Hepatocyte (in vitro differentiated cells): Measurements from ENCODE around the gene APOBEC3F.

Source experiments
- EZH2 ChIP-seq: fragments of 200-600 bp; sonication (generic); IDR thresholded peaks from 2 replicates; pipeline ENCODE4 v1.6.1; 2016; ENCODE audit warnings: antibody characterized with exemption, mild to moderate bottlenecking, borderline replicate concordance
- TF ChIP-seq, protein P1 (sequence below): fragments of 200-600 bp; sonication (generic); IDR thresholded peaks from 2 replicates; pipeline ENCODE4 v1.5.1; 2016; ENCODE audit warnings: antibody characterized with exemption, mild to moderate bottlenecking; ENCODE audit not compliant: poor library complexity

DNA sequence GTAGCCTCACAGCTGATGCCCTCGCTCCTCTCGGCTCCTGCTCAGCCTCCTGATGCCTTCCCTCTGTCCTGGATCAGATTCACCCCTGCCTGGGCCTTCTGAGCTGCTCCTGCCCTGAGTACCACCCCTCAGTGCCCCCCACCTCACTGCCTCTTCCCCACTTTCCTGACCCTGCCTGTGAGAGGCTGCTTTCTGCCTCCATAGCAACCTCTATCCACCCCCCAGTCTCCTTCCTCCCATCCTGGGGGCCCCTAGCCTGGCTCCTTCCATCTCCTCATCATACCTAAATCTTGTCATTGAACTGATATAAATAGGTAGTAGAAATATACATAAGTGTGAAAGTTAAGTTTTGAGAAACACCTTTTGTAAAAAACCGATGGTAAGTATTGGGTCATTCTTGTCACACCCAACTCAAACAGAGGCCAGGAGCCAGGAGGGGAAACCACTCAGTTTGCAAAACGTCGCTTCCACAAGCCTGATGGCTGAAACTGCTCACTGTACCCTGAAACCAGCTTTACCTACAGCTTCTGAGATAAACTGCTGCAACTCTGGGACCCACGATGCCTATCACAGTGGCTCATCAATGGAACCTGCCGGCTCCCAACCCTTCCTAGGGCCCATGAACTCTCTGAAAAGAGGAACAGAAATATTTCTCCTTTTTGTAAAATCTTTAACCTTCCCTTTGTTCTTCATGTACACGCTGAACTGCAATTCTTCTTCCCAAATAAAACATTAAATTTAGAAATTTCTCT, 51.6 kb downstream of the APOBEC3F start:
- TF ChIP-seq, protein P1, sequence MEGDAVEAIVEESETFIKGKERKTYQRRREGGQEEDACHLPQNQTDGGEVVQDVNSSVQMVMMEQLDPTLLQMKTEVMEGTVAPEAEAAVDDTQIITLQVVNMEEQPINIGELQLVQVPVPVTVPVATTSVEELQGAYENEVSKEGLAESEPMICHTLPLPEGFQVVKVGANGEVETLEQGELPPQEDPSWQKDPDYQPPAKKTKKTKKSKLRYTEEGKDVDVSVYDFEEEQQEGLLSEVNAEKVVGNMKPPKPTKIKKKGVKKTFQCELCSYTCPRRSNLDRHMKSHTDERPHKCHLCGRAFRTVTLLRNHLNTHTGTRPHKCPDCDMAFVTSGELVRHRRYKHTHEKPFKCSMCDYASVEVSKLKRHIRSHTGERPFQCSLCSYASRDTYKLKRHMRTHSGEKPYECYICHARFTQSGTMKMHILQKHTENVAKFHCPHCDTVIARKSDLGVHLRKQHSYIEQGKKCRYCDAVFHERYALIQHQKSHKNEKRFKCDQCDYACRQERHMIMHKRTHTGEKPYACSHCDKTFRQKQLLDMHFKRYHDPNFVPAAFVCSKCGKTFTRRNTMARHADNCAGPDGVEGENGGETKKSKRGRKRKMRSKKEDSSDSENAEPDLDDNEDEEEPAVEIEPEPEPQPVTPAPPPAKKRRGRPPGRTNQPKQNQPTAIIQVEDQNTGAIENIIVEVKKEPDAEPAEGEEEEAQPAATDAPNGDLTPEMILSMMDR = no peak
- no peak for TF ChIP-seq EZH2
